NCI-H345 treated with DMSO at 0.1 percent for 48 hours (cell line): ENCODE data around the gene CREB1.
A peak's percentile ranks its signal among the peaks of the same experiment; 100 is the strongest.
"Not testable (repeated sequence)": the region's sequence is repeated elsewhere in the genome, so short reads cannot be mapped to it uniquely, and the experiment has no call there.

Experiments used
- DNase-seq: peaks from one replicate; lab custom pipeline; 2025; ENCODE audit not compliant: unreplicated experiment; lab: John Stamatoyannopoulos, UW

Gene CREB1

GRCh38 chr2:207614824-207615223 lies 85.1 kb downstream of the CREB1 start:
- DNase-seq = no peak

GRCh38 chr2:207616185-207616584 lies 86.4 kb downstream of the CREB1 start:
- DNase-seq = no peak

GRCh38 chr2:207617011-207617671 lies 87.4 kb downstream of the CREB1 start:
- no peak for DNase-seq

- DNase-seq = no peak
Observed at GRCh38 chr2:207619764-207620203, 90.0 kb downstream of the CREB1 start.

GRCh38 chr2:207621501-207622039 lies 91.8 kb downstream of the CREB1 start:
- DNase-seq = no peak

- DNase-seq = peak; percentile 10
Observed at GRCh38 chr2:207624185-207625013, 94.6 kb downstream of the CREB1 start.

- peak; percentile 72 for DNase-seq
Observed at GRCh38 chr2:207625014-207625907, 95.5 kb downstream of the CREB1 start, which contains the start of gene METTL21A. Gene METTL21A (minus strand): TSS chr2:207625394. CDS start chr2:207624375, 1,019 bp downstream.

GRCh38 chr2:207629553-207629952 lies 99.8 kb downstream of the CREB1 start:
- no peak for DNase-seq

GRCh38 chr2:207630491-207630890 lies 100.7 kb downstream of the CREB1 start:
- DNase-seq = no peak

- DNase-seq = no peak
Observed at GRCh38 chr2:207632575-207633493, 103.1 kb downstream of the CREB1 start.

- no peak for DNase-seq
Observed at GRCh38 chr2:207633686-207634085, 103.9 kb downstream of the CREB1 start.

- no peak for DNase-seq
Observed at GRCh38 chr2:207635468-207636200, 105.9 kb downstream of the CREB1 start.

- not testable (repeated sequence) for DNase-seq
Observed at GRCh38 chr2:207639288-207639687, 109.5 kb downstream of the CREB1 start.

GRCh38 chr2:207640160-207640559 lies 110.4 kb downstream of the CREB1 start:
- DNase-seq = no peak

- no peak for DNase-seq
Observed at GRCh38 chr2:207640661-207641060, 110.9 kb downstream of the CREB1 start.

GRCh38 chr2:207643892-207644291 lies 114.1 kb downstream of the CREB1 start:
- DNase-seq = no peak

GRCh38 chr2:207646582-207646981 lies 116.8 kb downstream of the CREB1 start:
- DNase-seq = not testable (repeated sequence)
